Erythroblast (primary cell): ENCODE results near the gene UCN2.

Experiments
- GATA1 ChIP-seq: IDR thresholded peaks from 2 replicates; pipeline ENCODE4 v1.6.1; 2011; ENCODE audit warnings: low read depth, mild to moderate bottlenecking, control low read depth, low read length, moderate library complexity
- POLR2A ChIP-seq: IDR thresholded peaks from 2 replicates; pipeline ENCODE4 v1.6.1; 2011; ENCODE audit warnings: mild to moderate bottlenecking, low read length

GRCh38 chr3:48552111-48552951, 11.2 kb downstream of the UCN2 start:
- TF ChIP-seq POLR2A, result no peak
- TF ChIP-seq GATA1, result no peak
